Activated naive CD4-positive, alpha-beta T cell treated with anti-CD3 and anti-CD28 coated beads, Interleukin-2, amount 10 ng/mL, durations not matched to agents 7 days and 5 days (primary cell): ENCODE measurements around the gene MED8.

Experiments used
- CTCF ChIA-PET: fragments of 350-600 bp; sonication (Branson Sonifier 250); formaldehyde crosslinking; loops from one replicate; lab custom pipeline; 2021; ENCODE audit warnings: antibody characterized with exemption; lab: Charles Lee
- DNase-seq: peaks from one replicate; pipeline ENCODE4 v3.0.0-alpha.2; 2020
- H3K27ac Mint-ChIP-seq: one replicate; pipeline ENCODE4 v1.8.0; 2021; ENCODE audit warnings: mild to moderate bottlenecking, moderate library complexity, mixed read lengths
- H3K27me3 Mint-ChIP-seq: one replicate; pipeline ENCODE4 v1.8.0; 2021; ENCODE audit warnings: mild to moderate bottlenecking, mixed read lengths
- H3K36me3 Mint-ChIP-seq: one replicate; pipeline ENCODE4 v1.8.0; 2021; ENCODE audit warnings: mixed read lengths
- H3K4me1 Mint-ChIP-seq: one replicate; pipeline ENCODE4 v1.8.0; 2021; ENCODE audit warnings: mixed read lengths
- H3K4me3 Mint-ChIP-seq: one replicate; pipeline ENCODE4 v1.8.0; 2021; ENCODE audit warnings: mild to moderate bottlenecking, moderate library complexity, mixed read lengths
- H3K9me3 Mint-ChIP-seq: one replicate; pipeline ENCODE4 v1.8.0; 2021; ENCODE audit warnings: mixed read lengths

The MED8 gene

DNA sequence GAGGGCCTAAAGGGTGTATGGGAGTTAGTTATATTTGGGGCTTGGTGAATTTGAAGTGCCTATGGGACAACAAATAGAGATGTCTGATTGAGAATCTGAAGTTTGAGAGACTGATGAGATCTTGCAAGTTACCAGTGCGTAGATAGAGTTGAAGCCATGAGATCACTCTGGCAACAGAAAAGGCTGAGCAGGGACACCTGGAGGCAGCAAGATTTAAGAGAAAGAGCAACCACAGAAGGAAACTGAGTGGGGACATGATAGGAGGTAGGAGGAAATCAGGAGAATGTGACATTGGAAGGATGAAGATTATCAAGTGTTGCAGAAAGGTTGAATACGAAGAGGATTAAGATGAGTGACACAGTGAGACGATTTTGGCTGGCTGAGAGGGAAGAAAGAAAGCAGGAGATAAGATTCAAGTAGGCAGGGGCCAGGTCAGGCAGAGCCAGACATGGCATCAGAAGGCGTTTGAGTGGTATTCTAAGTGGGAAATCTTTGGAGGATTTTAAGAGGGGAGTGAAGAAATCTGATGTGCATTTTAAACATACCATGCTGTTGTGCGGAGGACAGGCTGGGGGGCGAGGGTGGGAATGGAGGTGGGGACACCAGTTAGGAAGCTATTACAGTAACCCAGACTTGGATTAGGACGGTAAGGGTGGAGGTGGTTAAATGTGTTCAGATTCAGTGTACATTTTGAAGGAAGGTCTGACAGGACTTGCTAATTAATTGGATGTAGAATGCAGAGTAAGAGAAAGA lies 55.0 kb downstream of the MED8 start:
- H3K27me3 Mint-ChIP-seq, result peaks cover 18% of the 10 kb centered on the region
- no peak overlapping the region for H3K4me3 Mint-ChIP-seq
- H3K36me3 Mint-ChIP-seq, result no peaks in the 10 kb centered on the region
- H3K27ac Mint-ChIP-seq, result no peak overlapping the region
- H3K4me1 Mint-ChIP-seq, result peaks cover 6% of the 10 kb centered on the region
- H3K9me3 Mint-ChIP-seq, result no peaks in the 10 kb centered on the region
- DNase-seq, result no peak
- CTCF ChIA-PET, result no interaction called here
